Measurements from ENCODE around the gene FAM8A1. TPM values are rescaled to one million over a fixed set of nuclear protein-coding genes. Genes with fewer than 3 reads are reported as not detected.

Gene FAM8A1
- total RNA-seq, 1 donor, result 29.7 TPM

GRCh38 chr6:17656092-17656491 lies 56.0 kb downstream of the FAM8A1 start:
- peaks cover 3% of the 10 kb centered on the region for H4K20me1 ChIP-seq (ENCODE audit: insufficient read depth, low read length)
- H3K27me3 ChIP-seq (ENCODE audit: insufficient read depth, low read length), result no peaks in the 10 kb centered on the region
- H3K4me3 ChIP-seq (ENCODE audit: insufficient read depth, low read length), result no peak overlapping the region
- no peak for TF ChIP-seq CTCF (IDR thresholded peaks at IDR 0.05; ENCODE audit: extremely low read depth, low read depth, low read length)
- H2AFZ ChIP-seq (ENCODE audit: low read length), result no peak overlapping the region
- H3K79me2 ChIP-seq (ENCODE audit: insufficient read depth, low read length), result peaks cover 61% of the 10 kb centered on the region
- no peaks in the 10 kb centered on the region for H3K4me1 ChIP-seq (ENCODE audit: insufficient read depth, low read length)
- no peak for DNase-seq (ENCODE audit: insufficient read length, low spot score, missing footprints)
- peaks cover 39% of the 10 kb centered on the region for H3K36me3 ChIP-seq (ENCODE audit: insufficient read depth, low read length)
- no peak overlapping the region for H3K4me2 ChIP-seq (ENCODE audit: insufficient read depth, low read length)
- H3K9me3 ChIP-seq (ENCODE audit: low read depth, low read length), result no peaks in the 10 kb centered on the region
- H3K27ac ChIP-seq (ENCODE audit: low read depth, low read length), result no peak overlapping the region

DNA sequence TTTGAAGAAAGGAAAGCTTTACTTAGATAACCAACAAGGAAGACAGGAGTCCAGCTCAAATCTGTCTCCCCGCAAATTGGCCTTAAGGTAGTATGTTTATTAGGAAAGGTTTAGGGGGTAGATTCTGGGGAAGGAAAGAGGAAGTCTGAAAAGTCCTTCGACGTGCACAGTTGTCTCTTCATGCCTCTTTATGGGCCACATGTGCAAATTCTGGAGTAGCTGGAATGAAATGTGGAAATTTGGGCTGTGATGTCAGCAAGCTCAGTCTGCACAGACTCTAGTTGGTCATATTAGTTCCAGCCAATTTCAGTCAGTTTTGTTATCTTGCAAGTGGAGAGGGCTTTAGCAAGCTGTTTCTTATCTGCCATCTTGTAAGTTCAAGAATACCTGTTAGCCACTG lies 56.5 kb downstream of the FAM8A1 start:
- no peak overlapping the region for H3K4me3 ChIP-seq (ENCODE audit: insufficient read depth, low read length)
- H4K20me1 ChIP-seq (ENCODE audit: insufficient read depth, low read length), result peaks cover under 1% of the 10 kb centered on the region
- no peak overlapping the region for H3K27ac ChIP-seq (ENCODE audit: low read depth, low read length)
- H3K4me2 ChIP-seq (ENCODE audit: insufficient read depth, low read length), result no peak overlapping the region
- no peaks in the 10 kb centered on the region for H3K27me3 ChIP-seq (ENCODE audit: insufficient read depth, low read length)
- H3K79me2 ChIP-seq (ENCODE audit: insufficient read depth, low read length), result peaks cover 66% of the 10 kb centered on the region
- H2AFZ ChIP-seq (ENCODE audit: low read length), result no peak overlapping the region
- H3K36me3 ChIP-seq (ENCODE audit: insufficient read depth, low read length), result peaks cover 45% of the 10 kb centered on the region
- no peaks in the 10 kb centered on the region for H3K9me3 ChIP-seq (ENCODE audit: low read depth, low read length)
- DNase-seq (ENCODE audit: insufficient read length, low spot score, missing footprints), result no peak
- TF ChIP-seq CTCF (IDR thresholded peaks at IDR 0.05; ENCODE audit: extremely low read depth, low read depth, low read length), result no peak
- no peaks in the 10 kb centered on the region for H3K4me1 ChIP-seq (ENCODE audit: insufficient read depth, low read length)

Small RNA genes lying within 50 kb of the gene (small RNA-seq; reads per million reads assigned to genes)
- gene RNU6-190P (not detected), gene SUMO2P13 (not detected)

Other genes starting within 250 kb of the FAM8A1 start
- gene CAP2, start 206.7 kb upstream of the FAM8A1 start, total RNA-seq, result 10.0 and 12.3 TPM in 2 replicates
- 28.6 TPM in 2 replicates for gene NUP153, start 106.6 kb downstream of the FAM8A1 start, total RNA-seq

Data from osteoblast (primary cell).